HCT116 (cell line): ENCODE measurements around the gene DGCR6L. TPM values are rescaled to one million over a fixed set of nuclear protein-coding genes. Genes with fewer than 3 reads are reported as not detected.
A peak's percentile ranks its signal among the peaks of the same experiment; 100 is the strongest.
"Not testable (repeated sequence)": the region's sequence is repeated elsewhere in the genome, so short reads cannot be mapped to it uniquely, and the experiment has no call there.

Source experiments
- ATAC-seq: fragments of 200-7000 bp; cut with Tn5 transposase; 2 replicates; pipeline ENCODE4 v1.9.1; 2020; ENCODE audit warnings: mild to moderate bottlenecking, moderate library complexity
- BruUV-seq: library from RNA; stranded (reverse); fragments of 400-500 nt; replicated peaks from 2 replicates; lab custom pipeline; 2021; lab: Mats Ljungman, UMichigan
- CTCF ChIA-PET: fragments of 300-600 bp; sonication (Branson Sonifier 250); formaldehyde crosslinking; loops from one replicate; lab custom pipeline; 2021; ENCODE audit warnings: antibody characterized with exemption; lab: Charles Lee
- POLR2A ChIA-PET: fragments of 300-600, 350-600 bp; sonication (Branson Sonifier 250); formaldehyde crosslinking; loops from one replicate; lab custom pipeline; 2021; ENCODE audit warnings: antibody characterized with exemption; lab: Charles Lee
- RAD21 ChIA-PET, 2 experiments: fragments of 300-600 bp; sonication (Branson Sonifier 250); formaldehyde crosslinking; loops; one replicate each; lab custom pipeline; 2023; ENCODE audit warnings: low total read pairs in 2 of 2; ENCODE audit not compliant: uncharacterized antibody in 2 of 2, unreplicated experiment in 2 of 2, low non-redundant PET in 1 of 2; lab: Charles Lee
- DNase-seq: peaks from one replicate; pipeline ENCODE4 v3.0.0-alpha.2; 2010; ENCODE audit warnings: low read depth, low spot score
- H2AFZ ChIP-seq: fragments of 200-600 bp; shearing (Covaris generic), sonication (generic); 2 replicates; pipeline ENCODE4 v1.6.1; 2017; ENCODE audit warnings: low read depth, mixed run types, mixed read lengths, antibody characterized with exemption, low read length; ENCODE audit not compliant: poor library complexity, severe bottlenecking
- H3K27ac ChIP-seq: 2 replicates; pipeline ENCODE4 v1.5.1; 2012; ENCODE audit warnings: low read depth, low read length
- H3K27me3 ChIP-seq: fragments of 200-600 bp; sonication (generic); 2 replicates; pipeline ENCODE4 v1.6.1; 2016; ENCODE audit warnings: mixed run types, low read length, mixed read lengths; ENCODE audit not compliant: insufficient read depth
- H3K36me3 ChIP-seq, 2 experiments: fragments of 200-500 bp in 1 of 2; fragments of 200-600 bp in 1 of 2; sonication (Bioruptor generic) in 1 of 2; sonication (generic) in 1 of 2; 2 replicates each; pipeline versions ENCODE4 v1.5.1 to v1.6.1; 2014 to 2016; ENCODE audit warnings: low read length in 2 of 2, inconsistent platforms in 1 of 2, mixed read lengths in 1 of 2, mixed run types in 1 of 2; ENCODE audit not compliant: insufficient read depth in 2 of 2, control insufficient read depth in 1 of 2
- H3K4me1 ChIP-seq, 2 experiments: fragments of 200-600 bp in 1 of 2; sonication (generic) in 1 of 2; 2 replicates each; pipeline versions ENCODE4 v1.5.1 to v1.6.1; 2012 to 2017; ENCODE audit warnings: low read length in 2 of 2, inconsistent platforms in 1 of 2, mild to moderate bottlenecking in 1 of 2, mixed read lengths in 1 of 2, mixed run types in 1 of 2, moderate library complexity in 1 of 2; ENCODE audit not compliant: insufficient read depth in 2 of 2, control insufficient read depth in 1 of 2
- H3K4me2 ChIP-seq: fragments of 200-600 bp; sonication (generic); 2 replicates; pipeline ENCODE4 v1.6.1; 2017; ENCODE audit warnings: mixed run types, low read length, mixed read lengths
- H3K4me3 ChIP-seq, 2 experiments: fragments of 200-600 bp in 1 of 2; sonication (generic) in 1 of 2; replicated peaks in 1 of 2; 2 replicates each; pipeline ENCODE4 v1.5.1; 2011 to 2016; ENCODE audit warnings: low read length in 2 of 2, control low read depth in 1 of 2, low read depth in 1 of 2, mild to moderate bottlenecking in 1 of 2, mixed read lengths in 1 of 2, mixed run types in 1 of 2
- H3K79me2 ChIP-seq: fragments of 200-600 bp; sonication (generic); 2 replicates; pipeline ENCODE4 v1.6.1; 2017; ENCODE audit warnings: mild to moderate bottlenecking, mixed run types, low read length, moderate library complexity, mixed read lengths; ENCODE audit not compliant: insufficient read depth
- H3K9ac ChIP-seq: fragments of 200-600 bp; sonication (generic); 2 replicates; pipeline ENCODE4 v1.6.1; 2016; ENCODE audit warnings: low read length, mixed read lengths
- H3K9me2 ChIP-seq: fragments of 200-600 bp; sonication (generic), shearing (Covaris generic); 2 replicates; pipeline ENCODE4 v1.6.1; 2017; ENCODE audit warnings: mixed run types, mild to moderate bottlenecking, moderate library complexity; ENCODE audit not compliant: insufficient read depth
- H3K9me3 ChIP-seq, 2 experiments: fragments of 200-500 bp in 1 of 2; fragments of 200-600 bp in 1 of 2; sonication (Bioruptor generic) in 1 of 2; sonication (generic) in 1 of 2; 2 replicates each; pipeline ENCODE4 v1.6.1; 2014 to 2017; ENCODE audit warnings: low read length in 2 of 2, mixed read lengths in 2 of 2, inconsistent platforms in 1 of 2, low read depth in 1 of 2, mild to moderate bottlenecking in 1 of 2, mixed run types in 1 of 2, moderate library complexity in 1 of 2; ENCODE audit not compliant: control insufficient read depth in 1 of 2, insufficient read depth in 1 of 2
- H4K20me1 ChIP-seq: fragments of 200-600 bp; sonication (generic), shearing (Covaris generic); 2 replicates; pipeline ENCODE4 v1.6.1; 2017; ENCODE audit warnings: mixed run types, mild to moderate bottlenecking, moderate library complexity; ENCODE audit not compliant: insufficient read depth
- ELF1 ChIP-seq: IDR thresholded peaks from 2 replicates; pipeline ENCODE4 v1.6.1; 2012; ENCODE audit warnings: low read depth, borderline replicate concordance
- EZH2 ChIP-seq: fragments of 200-600 bp; sonication (generic); IDR thresholded peaks from 2 replicates; pipeline ENCODE4 v1.6.1; 2017; ENCODE audit warnings: antibody characterized with exemption, mixed run types
- JUND ChIP-seq: IDR thresholded peaks from 2 replicates; pipeline ENCODE4 v1.6.1; 2012
- SIN3A ChIP-seq: IDR thresholded peaks from 2 replicates; pipeline ENCODE4 v1.6.1; 2012; ENCODE audit warnings: low read depth
- TCF7L2 ChIP-seq: IDR thresholded peaks from 2 replicates; pipeline ENCODE4 v1.7.0; 2011; ENCODE audit warnings: borderline replicate concordance, inconsistent platforms; ENCODE audit not compliant: insufficient read depth, insufficient read length; ENCODE audit errors: extremely low read depth
- YY1 ChIP-seq: IDR thresholded peaks from 2 replicates; pipeline ENCODE4 v1.6.1; 2011; ENCODE audit warnings: low read length, low read depth, moderate library complexity, mild to moderate bottlenecking; ENCODE audit not compliant: insufficient replicate concordance; ENCODE audit errors: extremely low read depth
- ZFX ChIP-seq: fragments of 450-650 bp; IDR thresholded peaks from 2 replicates; pipeline ENCODE4 v1.6.1; 2017
- ZNF274 ChIP-seq: fragments of 200-500 bp; sonication (Bioruptor generic); IDR thresholded peaks from 2 replicates; pipeline ENCODE4 v1.6.1; 2014; ENCODE audit warnings: mild to moderate bottlenecking, low read depth, low read length, inconsistent platforms
- intact Hi-C: fragments of 100-400 bp; cut with micrococcal nuclease; formaldehyde crosslinking; loops from 2 replicates; pipeline ENCODE4 v1.10.0; 2022
- total RNA-seq: library from RNA; stranded (reverse); gene quantifications from one replicate; pipeline ENCODE4 v1.2.1, GENCODE V29; 2021; ENCODE audit not compliant: unreplicated experiment

Gene DGCR6L
- total RNA-seq, 1 experiment from 2014 or later = 44.9 TPM

GRCh38 chr22:20313306-20314077 lies 6.4 kb downstream of the DGCR6L start:
- H3K9me3 ChIP-seq, H3K79me2 ChIP-seq, RAD21 ChIA-PET, H3K27me3 ChIP-seq, H3K9ac ChIP-seq, DNase-seq, H3K36me3 ChIP-seq, intact Hi-C loops, H3K4me1 ChIP-seq, H3K27ac ChIP-seq, H4K20me1 ChIP-seq, BruUV-seq, H3K9me2 ChIP-seq, H3K4me2 ChIP-seq, H3K4me3 ChIP-seq, H2AFZ ChIP-seq, POLR2A ChIA-PET: not testable (repeated sequence)
- peak; percentile 85 for ATAC-seq
- CTCF ChIA-PET = interaction anchor here (0.6 to 0.8 kb wide), 2 partner anchors 9 to 30 kb away, joined by 3 to 5 read pairs; no protein-coding TSS in a partner anchor

GRCh38 chr22:20312396-20313191 lies 7.3 kb downstream of the DGCR6L start:
- ChIA-PET RAD21 (no interaction called here), CTCF (interaction anchor here (0.8 kb wide), 1 partner anchor 10 kb away, joined by 5 read pairs; no protein-coding TSS in a partner anchor), POLR2A (no interaction called here)
- no peak overlapping the region for H2AFZ ChIP-seq
- TF ChIP-seq ZFX (no peak), ELF1 (no peak), EZH2 (no peak), TCF7L2 (no peak), SIN3A (no peak), ZNF274 (no peak), YY1 (no peak), JUND (no peak)
- no peaks in the 10 kb centered on the region for H3K36me3 ChIP-seq
- no TSS peak for BruUV-seq
- H3K4me2 ChIP-seq = no peak overlapping the region
- peaks cover 3% of the 10 kb centered on the region; the same call in 1 of the 2 replicates for H3K79me2 ChIP-seq
- no peak overlapping the region for H3K27ac ChIP-seq
- H3K27me3 ChIP-seq = no peaks in the 10 kb centered on the region
- no peak for ATAC-seq
- intact Hi-C loops = no loop called here
- H3K4me1 ChIP-seq = no peaks in the 10 kb centered on the region
- no peak overlapping the region for H3K4me3 ChIP-seq
- no peak overlapping the region for H3K9ac ChIP-seq
- no peaks in the 10 kb centered on the region for H3K9me3 ChIP-seq
- no peaks in the 10 kb centered on the region for H3K9me2 ChIP-seq
- DNase-seq = no peak
- H4K20me1 ChIP-seq = no peaks in the 10 kb centered on the region

DNA sequence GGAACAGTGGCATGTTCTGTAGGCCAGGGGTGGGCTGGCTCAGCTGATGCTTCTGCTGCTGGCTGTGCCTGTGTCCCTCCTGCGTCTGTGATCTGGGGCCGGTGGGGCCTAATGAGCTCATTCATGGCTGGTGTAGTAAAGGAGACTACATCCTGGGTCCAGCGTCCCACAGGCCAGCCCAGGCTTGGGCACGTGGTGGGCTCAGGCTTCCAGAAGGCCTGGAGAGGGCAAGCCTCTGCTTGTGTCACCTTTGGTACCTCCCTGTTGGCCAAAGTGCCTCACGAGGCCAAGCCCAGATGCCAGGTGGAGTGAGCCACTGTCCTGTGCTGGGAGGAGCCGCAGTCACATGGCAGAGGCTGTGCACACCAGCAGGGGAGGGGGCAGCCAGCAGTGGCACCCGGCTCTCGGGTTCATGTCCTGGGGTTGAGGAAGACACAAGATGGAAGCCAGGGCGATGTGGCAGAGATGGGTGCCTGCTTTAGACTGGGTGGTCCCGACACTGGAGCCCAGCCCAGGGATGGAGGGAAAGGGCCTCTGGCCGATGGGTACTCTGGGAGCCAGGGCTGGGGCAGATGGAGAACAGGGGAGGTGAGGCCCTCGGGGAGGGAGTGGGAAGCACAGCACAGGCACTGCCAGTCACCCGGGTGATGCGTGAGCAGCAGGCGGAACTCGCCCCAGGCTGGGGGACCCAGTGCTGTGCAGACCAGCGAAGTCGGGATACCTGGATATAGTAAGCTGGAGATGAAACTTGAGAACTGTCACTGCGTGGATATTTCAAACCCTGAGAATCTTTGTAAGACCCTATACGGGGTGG lies 8.4 kb downstream of the DGCR6L start:
- BruUV-seq, H3K9me3 ChIP-seq, H3K27ac ChIP-seq, H3K36me3 ChIP-seq, H3K9me2 ChIP-seq, H3K9ac ChIP-seq, H4K20me1 ChIP-seq, ATAC-seq, H3K79me2 ChIP-seq, H3K4me3 ChIP-seq, H3K27me3 ChIP-seq, H3K4me1 ChIP-seq, RAD21 ChIA-PET, CTCF ChIA-PET, DNase-seq, POLR2A ChIA-PET, intact Hi-C loops, H3K4me2 ChIP-seq, H2AFZ ChIP-seq: not testable (repeated sequence)
